ENCODE data around the gene SLC15A5. TPM values are rescaled to one million over a fixed set of nuclear protein-coding genes. Genes with fewer than 3 reads are reported as not detected.

The SLC15A5 gene
- polyA plus RNA-seq, 1 of the 3 experiments (the other 2 are of a cell fraction): not detected

GRCh38 chr12:16152885-16153673, 124.4 kb downstream of the SLC15A5 start:
- Histone ChIP-seq H3K9ac (no peak overlapping the region), H3K4me2 (no peak overlapping the region), H3F3A (replicated peaks; ENCODE audit: insufficient read depth) (no peaks in the 10 kb centered on the region), H3K27me3 (ENCODE audit: insufficient read depth) (no peaks in the 10 kb centered on the region), H3K36me3 (replicated peaks in 1 of 2; ENCODE audit: control insufficient read depth in 1 of 2, insufficient read depth in 2 of 2, low read length in 1 of 2) (no peaks in the 10 kb centered on the region), H3K79me2 (ENCODE audit: insufficient read depth) (no peaks in the 10 kb centered on the region), H3K9me2 (no peaks in the 10 kb centered on the region), H3K27ac (ENCODE audit: low read depth in 2 of 2, low read length in 1 of 2) (no peak overlapping the region), H2AFZ (ENCODE audit: low read depth) (no peak overlapping the region), H4K20me1 (ENCODE audit: insufficient read depth) (no peaks in the 10 kb centered on the region), H3K4me3 (ENCODE audit: low read depth in 2 of 2, low read length in 1 of 2) (no peak overlapping the region), H3K9me3 (no peaks in the 10 kb centered on the region), H3K4me1 (ENCODE audit: control insufficient read depth in 1 of 2, insufficient read depth in 2 of 2, low read depth in 1 of 2, low read length in 1 of 2) (no peaks in the 10 kb centered on the region)
- POLR2A ChIA-PET: no interaction called here
- CTCF ChIA-PET: no interaction called here
- DNase-seq: no peak
- TF ChIP-seq TEAD4 (IDR thresholded peaks at IDR 0.05; ENCODE audit: borderline replicate concordance, insufficient read depth) (no peak), MXI1 (IDR thresholded peaks at IDR 0.05; ENCODE audit: low read depth, low read length) (no peak), RFX5 (IDR thresholded peaks at IDR 0.05; ENCODE audit: low read length) (no peak), GATA2 (CRISPR knock-in tag; IDR thresholded peaks at IDR 0.05) (no peak), CHD2 (IDR thresholded peaks at IDR 0.05; ENCODE audit: low read length, partially characterized antibody) (no peak), MAX (IDR thresholded peaks at IDR 0.05; ENCODE audit: low read depth) (no peak)
- WGBS (ENCODE audit: low lambda C conversion rate): 58% methylated on average over 6 of the region's 6 CpGs

GRCh38 chr12:16150276-16150675, 127.2 kb downstream of the SLC15A5 start:
- ChIA-PET CTCF (interaction anchor here (1.2 kb wide), 1 partner anchor 16 kb away, joined by 3 read pairs; no protein-coding TSS in a partner anchor), POLR2A (no interaction called here)
- Histone ChIP-seq H3K27me3 (ENCODE audit: insufficient read depth) (no peaks in the 10 kb centered on the region), H3K36me3 (replicated peaks in 1 of 2; ENCODE audit: control insufficient read depth in 1 of 2, insufficient read depth in 2 of 2, low read length in 1 of 2) (no peaks in the 10 kb centered on the region), H3F3A (replicated peaks; ENCODE audit: insufficient read depth) (no peaks in the 10 kb centered on the region), H3K4me3 (ENCODE audit: low read depth in 2 of 2, low read length in 1 of 2) (no peak overlapping the region), H3K4me1 (ENCODE audit: control insufficient read depth in 1 of 2, insufficient read depth in 2 of 2, low read depth in 1 of 2, low read length in 1 of 2) (no peaks in the 10 kb centered on the region; a peak in 1 of 4 replicates), H3K9me3 (no peaks in the 10 kb centered on the region), H3K9ac (no peak overlapping the region), H3K9me2 (no peaks in the 10 kb centered on the region), H2AFZ (ENCODE audit: low read depth) (no peak overlapping the region), H3K79me2 (ENCODE audit: insufficient read depth) (no peaks in the 10 kb centered on the region), H3K27ac (ENCODE audit: low read depth in 2 of 2, low read length in 1 of 2) (no peak overlapping the region), H4K20me1 (ENCODE audit: insufficient read depth) (no peaks in the 10 kb centered on the region), H3K4me2 (no peak overlapping the region)
- no peak for TF ChIP-seq EP300 (IDR thresholded peaks at IDR 0.05; ENCODE audit: borderline replicate concordance in 1 of 2, low read depth in 1 of 2, low read length in 1 of 2)
- no peak for TF ChIP-seq ELF1 (IDR thresholded peaks at IDR 0.05)
- TF ChIP-seq EZH2phosphoT487 (IDR thresholded peaks at IDR 0.05; ENCODE audit: borderline replicate concordance, low read depth): no peak
- WGBS (ENCODE audit: low lambda C conversion rate): 15% methylated on average over 2 of the region's 2 CpGs
- no peak for DNase-seq

- ChIA-PET CTCF (no interaction called here), POLR2A (no interaction called here)
- Histone ChIP-seq H3K27me3 (ENCODE audit: insufficient read depth) (no peaks in the 10 kb centered on the region), H4K20me1 (ENCODE audit: insufficient read depth) (no peaks in the 10 kb centered on the region), H3K36me3 (replicated peaks in 1 of 2; ENCODE audit: control insufficient read depth in 1 of 2, insufficient read depth in 2 of 2, low read length in 1 of 2) (no peaks in the 10 kb centered on the region), H3F3A (replicated peaks; ENCODE audit: insufficient read depth) (no peaks in the 10 kb centered on the region), H2AFZ (ENCODE audit: low read depth) (no peak overlapping the region), H3K27ac (ENCODE audit: low read depth in 2 of 2, low read length in 1 of 2) (no peak overlapping the region), H3K9me2 (no peaks in the 10 kb centered on the region), H3K4me2 (no peak overlapping the region), H3K79me2 (ENCODE audit: insufficient read depth) (no peaks in the 10 kb centered on the region), H3K9ac (no peak overlapping the region), H3K4me3 (ENCODE audit: low read depth in 2 of 2, low read length in 1 of 2) (no peak overlapping the region), H3K9me3 (no peaks in the 10 kb centered on the region), H3K4me1 (ENCODE audit: control insufficient read depth in 1 of 2, insufficient read depth in 2 of 2, low read depth in 1 of 2, low read length in 1 of 2) (no peaks in the 10 kb centered on the region; a peak in 1 of 4 replicates)
- no peak for DNase-seq
- TF ChIP-seq PBX3 (IDR thresholded peaks at IDR 0.05): no peak
- no peak for TF ChIP-seq MAX (IDR thresholded peaks at IDR 0.05; ENCODE audit: low read depth)
- TF ChIP-seq NFIC (IDR thresholded peaks at IDR 0.05; ENCODE audit: borderline replicate concordance): no peak
- TF ChIP-seq EP300 (IDR thresholded peaks at IDR 0.05; ENCODE audit: borderline replicate concordance in 1 of 2, low read depth in 1 of 2, low read length in 1 of 2): no peak
- 61% methylated on average over 3 of the region's 3 CpGs for WGBS (ENCODE audit: low lambda C conversion rate)
These were observed 128.5 kb downstream of the SLC15A5 start for GRCh38 chr12:16148938-16149337.
